Iris pigment epithelial cell (primary cell): ENCODE data around the gene OR52E8.

Experiments used
- DNase-seq: peaks from one replicate; pipeline ENCODE4 v3.0.0-alpha.2; 2011; ENCODE audit warnings: low read depth

Gene OR52E8

GRCh38 chr11:5807580-5807979, 49.9 kb downstream of the OR52E8 start:
- DNase-seq = no peak
